HepG2 (cell line): ENCODE results near the gene RPS25. TPM values are rescaled to one million over a fixed set of nuclear protein-coding genes. Genes with fewer than 3 reads are reported as not detected.
A peak's percentile ranks its signal among the peaks of the same experiment; 100 is the strongest.

ENCODE experiments used
- ATAC-seq: fragments of 200-7000 bp; cut with Tn5 transposase; 3 replicates; pipeline ENCODE4 v1.9.1; 2020; ENCODE audit warnings: mild to moderate bottlenecking, moderate library complexity
- BruUV-seq: library from RNA; stranded (reverse); fragments of 400-500 nt; replicated peaks from 2 replicates; lab custom pipeline; 2021; lab: Mats Ljungman, UMichigan
- CTCF ChIA-PET: fragments of 300-600 bp; formaldehyde crosslinking; extraction: SDS; loops from one replicate; lab custom pipeline; 2021; ENCODE audit warnings: low total read pairs, inconsistent platforms, low intra/inter-chr PET ratio; lab: Yijun Ruan, JAX
- POLR2A ChIA-PET: fragments of 350-600 bp; sonication (Branson Sonifier 250); formaldehyde crosslinking; loops from one replicate; lab custom pipeline; 2020; ENCODE audit warnings: antibody characterized with exemption, inconsistent platforms; lab: Yijun Ruan, JAX
- DNase-seq: peaks from one replicate; pipeline ENCODE4 v3.0.0-alpha.2; 2015; ENCODE audit warnings: low spot score
- FAIRE-seq: peaks from 3 replicates; lab custom pipeline; 2011; peaks lifted over from hg19 to GRCh38; lab: Jason Lieb, UNC
- H2AFZ ChIP-seq: one replicate; pipeline ENCODE4 v1.6.1; 2011; ENCODE audit warnings: low read length, inconsistent platforms
- H3K27ac ChIP-seq: fragments of 300-600 bp; 3 replicates; pipeline ENCODE4 v1.8.0; 2011; ENCODE audit warnings: mixed run types, mild to moderate bottlenecking, mixed read lengths, low read length, inconsistent platforms; ENCODE audit not compliant: insufficient read depth; ENCODE audit errors: extremely low read length
- H3K27me3 ChIP-seq, 2 experiments: fragments of 200-600 bp in 1 of 2; 2 replicates in 1 of 2; 3 replicates in 1 of 2; pipeline versions ENCODE4 v1.6.0 to v1.8.0; 2011; ENCODE audit warnings: low read length in 2 of 2, mild to moderate bottlenecking in 2 of 2, moderate library complexity in 2 of 2, inconsistent platforms in 1 of 2; ENCODE audit not compliant: insufficient read depth in 2 of 2, control insufficient read depth in 1 of 2
- H3K36me3 ChIP-seq, 2 experiments: fragments of 200-600 bp in 1 of 2; replicated peaks in 1 of 2; 2 replicates in 1 of 2; 3 replicates in 1 of 2; pipeline versions ENCODE4 v1.5.1 to v1.8.0; 2011; ENCODE audit warnings: low read length in 2 of 2, inconsistent platforms in 1 of 2; ENCODE audit not compliant: insufficient read depth in 2 of 2, control insufficient read depth in 1 of 2
- H3K4me1 ChIP-seq: 2 replicates; pipeline ENCODE4 v1.5.1; 2012; ENCODE audit warnings: low read length, inconsistent platforms; ENCODE audit not compliant: insufficient read depth
- H3K4me2 ChIP-seq: 2 replicates; pipeline ENCODE4 v1.6.0; 2011; ENCODE audit warnings: low read depth, low read length, inconsistent platforms
- H3K4me3 ChIP-seq, 3 experiments: fragments of 200-600 bp in 1 of 3; sonication (generic), shearing (Covaris generic) in 1 of 3; replicated peaks in 1 of 3; 2 replicates each; pipeline ENCODE4 v1.5.1; 2011 to 2016; ENCODE audit warnings: low read length in 3 of 3, inconsistent platforms in 2 of 3, low read depth in 2 of 3, mild to moderate bottlenecking in 2 of 3, control low read depth in 1 of 3, mixed read lengths in 1 of 3; ENCODE audit not compliant: insufficient read depth in 1 of 3
- H3K79me2 ChIP-seq: one replicate; pipeline ENCODE4 v1.6.1; 2011; ENCODE audit warnings: low read length, inconsistent platforms; ENCODE audit not compliant: insufficient read depth
- H3K9ac ChIP-seq: 2 replicates; pipeline ENCODE4 v1.6.0; 2011; ENCODE audit warnings: mild to moderate bottlenecking, low read depth, low read length, inconsistent platforms; ENCODE audit not compliant: insufficient read depth
- H3K9me3 ChIP-seq: 2 replicates; pipeline ENCODE4 v1.5.1; 2012; ENCODE audit warnings: mild to moderate bottlenecking, low read length
- H4K20me1 ChIP-seq: 2 replicates; pipeline ENCODE4 v1.6.0; 2011; ENCODE audit warnings: inconsistent platforms, mild to moderate bottlenecking, low read length, moderate library complexity; ENCODE audit not compliant: insufficient read depth
- AKAP8 ChIP-seq: sonication (generic); formaldehyde crosslinking; IDR thresholded peaks from 2 replicates; pipeline ENCODE4 v1.5.1; 2020; ENCODE audit warnings: mild to moderate bottlenecking, missing genetic modification reagents
- ATF7-NPFF ChIP-seq: sonication (generic); formaldehyde crosslinking; IDR thresholded peaks from 2 replicates; pipeline ENCODE4 v1.8.1; 2023; ENCODE audit warnings: mild to moderate bottlenecking, low read depth, missing genetic modification reagents, moderate library complexity
- HNF4A ChIP-seq: sonication (generic); formaldehyde crosslinking; IDR thresholded peaks from 2 replicates; pipeline ENCODE4 v1.4.0; 2020; ENCODE audit warnings: missing genetic modification reagents
- MXI1 ChIP-seq: IDR thresholded peaks from 3 replicates; pipeline ENCODE4 v1.6.1; 2012; ENCODE audit warnings: low read depth, low read length, inconsistent platforms, borderline replicate concordance
- POLR2AphosphoS5 ChIP-seq: IDR thresholded peaks from 2 replicates; pipeline ENCODE4 v1.6.1; 2012; ENCODE audit warnings: low read depth, low read length
- RBFOX2 ChIP-seq: fragments of 200-400 bp; formaldehyde crosslinking; IDR thresholded peaks from 2 replicates; pipeline ENCODE4 v1.6.1; 2017; ENCODE audit warnings: low read depth, mild to moderate bottlenecking, low read length
- SAFB2 ChIP-seq: sonication (generic); formaldehyde crosslinking; IDR thresholded peaks from 2 replicates; pipeline ENCODE4 v1.5.1; 2020; ENCODE audit warnings: missing genetic modification reagents, low read depth, mild to moderate bottlenecking, borderline replicate concordance
- TCF12 ChIP-seq, 2 experiments: fragments of 450-650 bp in 1 of 2; sonication (generic) in 1 of 2; formaldehyde crosslinking in 1 of 2; IDR thresholded peaks; 2 replicates each; pipeline versions ENCODE4 v1.6.1 to v1.8.0; 2017 to 2022; ENCODE audit warnings: antibody characterized with exemption in 1 of 2, mild to moderate bottlenecking in 1 of 2, missing genetic modification reagents in 1 of 2, moderate library complexity in 1 of 2
- ZMYM2 ChIP-seq: sonication (generic); formaldehyde crosslinking; IDR thresholded peaks from 2 replicates; pipeline ENCODE4 v1.8.0; 2022; ENCODE audit warnings: mild to moderate bottlenecking, missing genetic modification reagents
- ZNF605 ChIP-seq: sonication (generic); formaldehyde crosslinking; IDR thresholded peaks from 2 replicates; pipeline ENCODE4 v1.8.0; 2022; ENCODE audit warnings: mild to moderate bottlenecking, missing genetic modification reagents
- ZNF614 ChIP-seq: IDR thresholded peaks from 2 replicates; pipeline ENCODE4 v1.6.1; 2018; ENCODE audit warnings: missing biosample characterization, missing genetic modification reagents, inconsistent platforms, borderline replicate concordance
- ZNF674 ChIP-seq: sonication (generic); formaldehyde crosslinking; IDR thresholded peaks from 2 replicates; pipeline ENCODE4 v1.5.0; 2020; ENCODE audit warnings: low read depth, mild to moderate bottlenecking, missing genetic modification reagents
- WGBS: methylation state at CpG from one replicate; pipeline ENCODE4 v1.1.6; 2017; ENCODE audit warnings: low lambda C conversion rate; 5-methylcytosine and 5-hydroxymethylcytosine counted together
- in situ Hi-C: cut with HindIII; loops from 2 replicates; pipeline ENCODE4 v1.10.0; 2017; ENCODE audit warnings: low pct_unique_long_range_greater_than_20kb; ENCODE audit not compliant: extremely low pct_ligation_motif_present
- intact Hi-C: fragments of 100-400 bp; cut with micrococcal nuclease; formaldehyde crosslinking; loops from one replicate; pipeline ENCODE4 v1.10.0; 2022; ENCODE audit not compliant: unreplicated experiment
- polyA plus RNA-seq, 8 experiments: library from polyadenylated mRNA; depleted of rRNA in 3 of 8; stranded (reverse) in 7 of 8; unstranded in 1 of 8; fragments of >200 nt; fragmentation: Illumina TruSeq in 4 of 8; extraction: Trizol in 4 of 8; gene quantifications; 2 replicates each; pipeline versions ENCODE4 v1.2.1 to v1.2.3, GENCODE V29; 2011 to 2016; ENCODE audit warnings: low read depth in 4 of 8, missing spikeins in 1 of 8, mixed read lengths in 1 of 8; ENCODE audit not compliant: insufficient read depth in 1 of 8
- total RNA-seq, 5 experiments: library from RNA; depleted of rRNA; stranded (reverse); fragments of >200 nt; fragmentation: Illumina TruSeq; extraction: Trizol; gene quantifications; 2 replicates each; pipeline ENCODE4 v1.2.3, GENCODE V29; 2016; ENCODE audit warnings: low read depth in 1 of 5
- TF ChIP-seq, protein P1 (sequence below): sonication (generic); formaldehyde crosslinking; IDR thresholded peaks from 2 replicates; pipeline ENCODE4 v1.4.0; 2020; ENCODE audit warnings: missing genetic modification reagents
- TF ChIP-seq, protein P2 (sequence below): sonication (generic); formaldehyde crosslinking; IDR thresholded peaks from 2 replicates; pipeline ENCODE4 v1.4.0; 2020; ENCODE audit warnings: missing genetic modification reagents

RPS25 gene
- total and polyA plus RNA-seq, 2 of the 13 experiments (the other 11 are each of a cell fraction or from before 2014, with no cell fraction given) = 839 to 1,415 TPM

DNA sequence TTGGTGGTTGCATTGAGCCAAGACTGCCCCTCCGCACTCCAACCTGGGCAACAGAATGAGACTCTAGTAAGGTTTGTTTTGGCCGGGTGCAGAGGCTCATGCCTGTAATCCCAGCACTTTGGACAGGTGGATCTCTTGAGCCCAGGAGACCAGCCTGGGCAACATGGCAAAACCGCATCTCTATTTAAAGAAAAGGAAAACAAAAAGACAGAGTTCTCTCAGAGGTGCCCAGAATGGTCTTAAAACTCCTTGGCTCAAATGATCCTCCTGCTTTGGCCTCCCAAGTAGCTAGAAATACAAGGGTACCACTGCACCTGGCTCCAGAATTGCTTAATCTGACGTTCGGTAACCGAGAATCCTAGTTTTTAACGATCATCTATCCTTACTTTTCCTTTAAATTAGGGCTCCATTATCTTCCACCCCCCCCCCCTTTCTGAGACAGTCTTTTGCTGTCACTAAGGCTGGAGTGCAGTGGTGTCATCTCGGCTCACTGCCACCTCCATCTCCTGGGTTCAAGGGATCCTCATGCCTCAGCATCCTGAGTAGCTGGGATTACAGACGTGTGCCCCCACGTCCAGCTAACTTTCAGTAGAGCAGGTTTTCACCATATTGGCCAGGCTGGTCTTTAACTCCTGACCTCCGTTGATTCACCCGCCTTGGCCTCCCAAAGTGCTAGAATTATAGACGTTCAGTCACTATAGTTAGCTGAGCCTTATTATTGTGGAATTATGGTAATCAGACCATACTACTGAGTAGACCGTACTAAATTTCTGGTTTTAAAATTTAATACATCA, 1.7 kb downstream of the RPS25 start:
- H3K9ac ChIP-seq = peak overlapping the region; percentile 93; the same call in 1 of the 2 replicates
- in situ Hi-C loops = no loop called here
- FAIRE-seq = no peak

DNA sequence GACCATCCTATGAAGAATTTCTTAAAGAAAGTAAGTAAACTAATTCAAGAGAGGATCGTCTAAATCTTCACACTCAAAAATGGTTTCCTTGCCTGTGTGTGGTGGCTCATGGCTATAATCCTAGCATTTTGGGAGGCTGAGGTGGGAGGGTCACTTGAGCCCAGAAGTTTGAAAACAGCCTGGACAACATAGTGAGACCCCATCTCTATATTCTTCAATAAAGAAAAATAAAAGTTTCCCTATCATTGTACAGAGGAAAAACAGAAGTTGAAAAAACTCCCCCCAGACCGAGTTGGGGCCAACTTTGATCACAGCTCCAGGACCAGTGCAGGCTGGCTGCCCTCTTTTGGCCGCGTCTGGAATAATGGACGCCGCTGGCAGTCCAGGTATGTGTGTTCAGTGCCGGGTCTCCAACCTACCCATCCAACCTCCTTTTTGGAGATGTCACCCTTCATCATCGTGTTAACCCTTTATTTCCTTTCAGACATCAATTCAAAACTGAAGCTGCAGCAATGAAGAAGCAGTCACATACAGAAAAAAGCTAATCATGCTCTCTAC, 3.0 kb downstream of the RPS25 start:
- in situ Hi-C loops (no loop called here), intact Hi-C loops (no loop called here)
- Histone ChIP-seq H3K36me3 (peaks cover 7 to 46% of the 10 kb centered on the region in 2 experiments), H3K9me3 (no peaks in the 10 kb centered on the region), H3K4me2 (no peak overlapping the region), H3K79me2 (peaks cover 42% of the 10 kb centered on the region), H3K4me1 (peaks cover 28% of the 10 kb centered on the region), H4K20me1 (peaks cover 17% of the 10 kb centered on the region), H3K27ac (no peak overlapping the region), H3K4me3 (no peak overlapping the region), H3K9ac (no peak overlapping the region), H2AFZ (no peak overlapping the region), H3K27me3 (peaks cover 0 to 4% of the 10 kb centered on the region in 2 experiments; a peak in 2 of 5 replicates)
- no TSS peak for BruUV-seq
- FAIRE-seq = no peak
- no peak for DNase-seq
- ATAC-seq = 0 out of 3 replicates have a peak, but pooled peaks have one; percentile 10
- POLR2A ChIA-PET = interaction anchor here (1.0 to 6.9 kb wide), 8 partner anchors 8 to 80 kb away, joined by 3 to 66 read pairs (median 4); partner anchors contain the start of genes CENATAC, HMBS, SLC37A4 and VPS11
- CTCF ChIA-PET = no interaction called here
- 56% methylated on average over 8 of the region's 8 CpGs for WGBS
- TF ChIP-seq ZNF614 (CRISPR knock-in tag) (no peak), TCF12 (IDR thresholded peaks at IDR 0.05) (no peak), TCF12 (CRISPR knock-in tag; IDR thresholded peaks at IDR 0.05) (no peak), ZNF674 (CRISPR knock-in tag) (no peak), ATF7-NPFF (no peak), POLR2AphosphoS5 (peak; percentile 7; the same call in 1 of the 2 replicates), HNF4A (CRISPR knock-in tag) (no peak), MXI1 (no peak)
- TF ChIP-seq, protein P1, sequence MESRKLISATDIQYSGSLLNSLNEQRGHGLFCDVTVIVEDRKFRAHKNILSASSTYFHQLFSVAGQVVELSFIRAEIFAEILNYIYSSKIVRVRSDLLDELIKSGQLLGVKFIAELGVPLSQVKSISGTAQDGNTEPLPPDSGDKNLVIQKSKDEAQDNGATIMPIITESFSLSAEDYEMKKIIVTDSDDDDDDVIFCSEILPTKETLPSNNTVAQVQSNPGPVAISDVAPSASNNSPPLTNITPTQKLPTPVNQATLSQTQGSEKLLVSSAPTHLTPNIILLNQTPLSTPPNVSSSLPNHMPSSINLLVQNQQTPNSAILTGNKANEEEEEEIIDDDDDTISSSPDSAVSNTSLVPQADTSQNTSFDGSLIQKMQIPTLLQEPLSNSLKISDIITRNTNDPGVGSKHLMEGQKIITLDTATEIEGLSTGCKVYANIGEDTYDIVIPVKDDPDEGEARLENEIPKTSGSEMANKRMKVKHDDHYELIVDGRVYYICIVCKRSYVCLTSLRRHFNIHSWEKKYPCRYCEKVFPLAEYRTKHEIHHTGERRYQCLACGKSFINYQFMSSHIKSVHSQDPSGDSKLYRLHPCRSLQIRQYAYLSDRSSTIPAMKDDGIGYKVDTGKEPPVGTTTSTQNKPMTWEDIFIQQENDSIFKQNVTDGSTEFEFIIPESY (CRISPR knock-in tag) = peak; percentile 98
- TF ChIP-seq, protein P2, sequence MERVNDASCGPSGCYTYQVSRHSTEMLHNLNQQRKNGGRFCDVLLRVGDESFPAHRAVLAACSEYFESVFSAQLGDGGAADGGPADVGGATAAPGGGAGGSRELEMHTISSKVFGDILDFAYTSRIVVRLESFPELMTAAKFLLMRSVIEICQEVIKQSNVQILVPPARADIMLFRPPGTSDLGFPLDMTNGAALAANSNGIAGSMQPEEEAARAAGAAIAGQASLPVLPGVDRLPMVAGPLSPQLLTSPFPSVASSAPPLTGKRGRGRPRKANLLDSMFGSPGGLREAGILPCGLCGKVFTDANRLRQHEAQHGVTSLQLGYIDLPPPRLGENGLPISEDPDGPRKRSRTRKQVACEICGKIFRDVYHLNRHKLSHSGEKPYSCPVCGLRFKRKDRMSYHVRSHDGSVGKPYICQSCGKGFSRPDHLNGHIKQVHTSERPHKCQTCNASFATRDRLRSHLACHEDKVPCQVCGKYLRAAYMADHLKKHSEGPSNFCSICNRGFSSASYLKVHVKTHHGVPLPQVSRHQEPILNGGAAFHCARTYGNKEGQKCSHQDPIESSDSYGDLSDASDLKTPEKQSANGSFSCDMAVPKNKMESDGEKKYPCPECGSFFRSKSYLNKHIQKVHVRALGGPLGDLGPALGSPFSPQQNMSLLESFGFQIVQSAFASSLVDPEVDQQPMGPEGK (CRISPR knock-in tag) = 0 out of 2 replicates have a peak, but pooled peaks have one; percentile 10

More for the DNA sequence above, 1.7 kb downstream of the RPS25 start:
- H3K79me2 ChIP-seq = peaks cover 48% of the 10 kb centered on the region
- no peaks in the 10 kb centered on the region for H3K9me3 ChIP-seq
- no TSS peak for BruUV-seq
- H3K4me1 ChIP-seq = peaks cover 41% of the 10 kb centered on the region
- ChIA-PET CTCF (no interaction called here), POLR2A (interaction anchor here (0.7 to 6.9 kb wide), 8 partner anchors 8 to 129 kb away, joined by 3 to 66 read pairs (median 4); partner anchors contain the start of genes CENATAC, HMBS and VPS11)
- ATAC-seq (no peak), DNase-seq (no peak)
- no peak overlapping the region for H3K27ac ChIP-seq
- 77% methylated on average over 14 of the region's 14 CpGs for WGBS
- H3K36me3 ChIP-seq = peaks cover 5 to 37% of the 10 kb centered on the region in 2 experiments
- peak overlapping the region; percentile 72 for H3K4me2 ChIP-seq
- no peak overlapping the region for H2AFZ ChIP-seq
- intact Hi-C loops = no loop called here
- TF ChIP-seq AKAP8 (CRISPR knock-in tag) (no peak), ZNF605 (CRISPR knock-in tag) (0 out of 2 replicates have a peak, but pooled peaks have one; percentile 23), RBFOX2 (peak; percentile 60; the same call in 1 of the 2 replicates), ZMYM2 (no peak), SAFB2 (CRISPR knock-in tag) (0 out of 2 replicates have a peak, but pooled peaks have one; percentile 26)
- H3K27me3 ChIP-seq = peaks cover 0 to 4% of the 10 kb centered on the region in 2 experiments; a peak in 2 of 5 replicates
- H4K20me1 ChIP-seq = peaks cover 17% of the 10 kb centered on the region
- peak overlapping the region; percentile 72 to 99 (median 93); a peak in 5 of 6 replicates for H3K4me3 ChIP-seq
